Posterior cingulate gyrus (tissue), 11 donors: Measurements from ENCODE around the gene COQ7.

Source experiments
- DNase-seq, 10 donors: peaks; one replicate each; pipeline versions ENCODE4 v3.0.0 to v3.0.0-alpha.2; 2020 to 2021; ENCODE audit warnings: mixed read lengths in 3 of 10
- intact Hi-C: fragments of 100-400 bp; cut with DNase I; formaldehyde crosslinking; loops from one replicate; pipeline ENCODE4 v1.15.1; 2023

COQ7 gene

GRCh38 chr16:19085679-19086200, 18.3 kb downstream of the COQ7 start:
- intact Hi-C loops: loop anchor here (1.0 to 5.0 kb wide), 4 partner anchors 82 to 417 kb away; partner anchors contain the start of genes SYT17 and TMC7
- no peak for DNase-seq

- intact Hi-C loops: loop anchor here (1.0 to 5.0 kb wide), 4 partner anchors 81 to 416 kb away; partner anchors contain the start of genes SYT17 and TMC7
- DNase-seq: peak; percentile 58 to 97 (median 82)
Measured at GRCh38 chr16:19086322-19087199, 19.1 kb downstream of the COQ7 start.

- no peak for DNase-seq
- intact Hi-C loops: loop anchor here (5.0 kb wide), 2 partner anchors 79 to 106 kb away; partner anchors contain the start of genes SYT17 and TMC7
Measured at GRCh38 chr16:19088341-19088916, 21.0 kb downstream of the COQ7 start.

- no peak for DNase-seq
- intact Hi-C loops: loop anchor here (5.0 kb wide), 2 partner anchors 78 to 107 kb away; partner anchors contain the start of genes SYT17 and TMC7
Measured at GRCh38 chr16:19089410-19089955, 22.1 kb downstream of the COQ7 start.

GRCh38 chr16:19090916-19091315, 23.5 kb downstream of the COQ7 start:
- intact Hi-C loops: no loop called here
- DNase-seq: no peak

DNA sequence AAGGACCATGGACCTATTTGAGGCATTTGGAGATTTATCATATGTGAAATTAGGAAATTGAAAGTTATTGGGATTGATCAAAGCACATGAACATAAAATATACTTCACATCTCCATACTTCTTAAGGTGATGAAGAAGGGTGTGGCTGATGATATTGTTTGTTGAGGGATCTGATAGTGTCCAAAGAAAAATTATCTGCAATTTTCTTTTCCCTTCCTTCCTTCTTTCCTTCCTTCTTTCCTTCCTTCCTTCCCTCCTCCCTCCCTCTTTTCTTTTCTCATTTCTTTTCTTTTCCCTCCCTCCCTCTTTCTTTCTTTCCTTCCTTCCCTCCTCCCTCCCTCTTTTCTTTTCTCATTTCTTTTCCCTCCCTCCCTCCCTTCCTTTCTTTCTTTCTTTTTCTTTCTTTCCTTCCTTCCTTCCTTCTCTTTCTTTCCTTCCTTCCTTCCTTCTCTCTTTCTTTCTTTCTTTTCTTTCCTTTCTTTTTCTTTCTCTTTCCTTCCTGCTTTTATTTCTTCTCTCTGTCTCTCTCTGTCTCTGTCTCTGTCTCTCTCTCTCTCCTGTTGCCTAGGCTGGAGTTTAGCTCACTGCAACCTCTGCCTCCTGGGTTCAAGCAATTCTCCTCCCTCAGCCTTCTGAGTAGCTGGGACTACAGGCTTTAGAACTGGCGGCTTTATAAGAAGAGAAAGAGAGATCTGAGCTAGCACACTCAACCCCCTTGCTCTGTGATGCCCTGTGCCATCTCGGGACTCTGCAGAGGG, 25.4 kb downstream of the COQ7 start:
- no peak for DNase-seq
- intact Hi-C loops: no loop called here

DNA sequence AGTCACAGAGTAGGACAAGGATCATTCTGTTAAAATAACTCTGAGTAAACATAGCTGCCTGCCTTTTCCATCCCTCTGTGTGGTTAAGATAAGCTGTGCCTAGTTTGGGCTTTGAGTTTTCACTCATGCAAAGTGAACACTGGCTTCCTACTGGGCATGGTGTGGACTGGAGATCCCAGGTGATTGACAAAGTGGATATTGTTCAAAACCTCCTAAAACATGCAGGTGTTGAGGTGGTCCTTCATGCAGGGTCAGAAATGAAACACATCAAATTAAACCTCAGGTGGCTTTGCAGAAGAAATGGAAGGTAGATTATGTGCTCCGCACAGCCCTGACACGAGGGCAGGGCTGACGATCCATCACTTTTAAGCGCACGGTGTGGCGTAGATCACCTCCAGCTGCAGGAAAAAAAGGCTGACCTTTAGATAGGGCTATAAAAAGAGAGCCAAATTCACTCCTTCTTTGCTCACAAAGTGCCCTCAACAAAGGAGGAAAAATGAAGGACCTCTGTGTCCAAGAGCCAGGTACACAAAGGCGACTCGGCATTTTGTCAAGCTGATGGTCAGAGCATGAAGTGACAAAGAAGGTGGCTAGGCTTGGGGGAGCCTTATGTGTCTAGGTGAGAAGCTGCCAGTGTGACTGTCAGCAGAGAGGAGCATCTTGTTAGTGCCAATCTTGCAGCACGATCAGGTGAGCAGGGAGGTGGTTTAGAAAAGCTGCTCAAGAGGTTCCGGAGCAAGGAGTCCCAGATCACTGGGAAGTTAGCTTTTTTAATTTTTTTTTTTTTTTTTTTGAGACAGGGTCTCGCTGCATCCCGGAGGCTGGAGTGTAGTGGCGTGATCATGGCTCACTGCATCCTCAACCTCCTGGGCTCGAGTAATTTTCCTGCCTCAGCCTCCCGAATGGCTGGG, 26.5 kb downstream of the COQ7 start:
- intact Hi-C loops: no loop called here
- no peak for DNase-seq

DNA sequence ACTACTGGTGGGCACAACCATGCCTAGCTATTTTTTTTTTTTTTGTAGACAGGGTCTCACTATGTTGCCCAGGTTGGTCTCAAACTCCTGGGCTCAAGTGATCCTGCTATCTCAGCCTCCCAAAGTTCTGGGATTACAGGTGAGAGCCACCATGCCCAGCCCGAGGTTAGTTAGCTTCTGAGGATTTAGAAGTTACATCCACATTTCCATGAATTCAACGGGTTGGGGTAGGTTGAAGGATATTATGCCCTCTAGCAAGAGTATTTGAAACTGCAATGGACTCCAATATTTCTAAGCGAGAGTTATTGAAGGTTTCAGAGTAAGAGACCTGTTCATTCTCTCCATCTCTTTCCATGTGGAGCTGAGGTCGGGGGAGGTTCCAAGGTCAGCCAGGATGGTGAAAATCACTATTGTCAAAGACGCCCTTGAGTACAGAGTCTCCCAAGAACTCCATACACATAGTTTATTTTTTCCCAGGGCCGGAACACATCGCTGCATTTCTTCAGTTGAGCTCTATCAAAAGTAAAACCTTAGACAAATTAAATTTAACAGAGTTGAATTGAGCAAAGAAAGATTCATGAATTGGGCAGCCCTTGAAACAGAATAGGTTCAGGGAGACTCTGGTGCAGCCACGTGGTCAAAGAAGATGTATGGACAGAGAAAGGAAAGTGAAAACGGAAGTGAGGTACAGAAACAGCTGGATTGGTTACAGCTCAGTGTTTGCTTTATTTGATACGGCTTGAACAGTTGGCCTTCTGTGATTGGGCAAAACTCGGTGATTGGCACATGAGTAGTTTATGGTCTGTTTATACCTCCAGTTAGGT, 27.3 kb downstream of the COQ7 start:
- DNase-seq: no peak
- intact Hi-C loops: no loop called here

DNA sequence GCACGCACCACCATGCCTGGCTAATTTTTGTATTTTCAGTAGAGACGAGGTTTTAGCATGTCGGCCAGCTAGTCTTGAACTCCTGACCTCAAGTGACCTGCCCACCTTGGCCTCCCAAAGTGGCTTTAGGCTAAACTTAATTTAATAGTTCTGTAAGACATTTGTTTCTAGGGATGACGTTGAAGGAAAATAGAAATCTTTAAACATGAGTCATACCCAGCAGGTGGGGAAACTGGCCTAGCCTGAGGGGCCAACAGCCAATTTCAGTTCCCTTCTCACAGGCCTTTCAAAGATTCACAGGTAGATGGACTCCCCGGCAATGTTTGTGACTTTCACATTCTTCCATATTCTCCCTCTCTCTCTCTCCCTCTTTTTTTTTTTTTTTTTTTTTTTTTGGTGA, 28.2 kb downstream of the COQ7 start:
- intact Hi-C loops: no loop called here

DNA sequence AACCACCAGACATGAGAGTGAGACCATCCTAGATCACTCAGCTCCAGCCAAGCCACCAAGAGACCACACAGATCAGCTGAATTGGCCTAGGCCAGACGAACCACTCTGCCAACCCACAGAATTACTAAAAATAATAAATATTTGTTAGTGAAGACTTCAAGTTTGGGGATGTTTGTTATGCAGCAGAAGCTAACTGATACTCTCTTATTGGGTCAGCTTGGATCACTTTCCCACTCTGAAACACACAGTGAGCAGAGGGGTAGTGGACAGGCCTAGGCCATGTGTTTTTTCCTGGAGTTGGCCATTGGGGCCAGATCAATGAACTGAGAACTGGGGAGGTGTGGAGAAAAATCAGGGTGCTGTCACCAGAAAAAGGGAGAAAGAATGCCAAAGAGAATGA, 30.8 kb downstream of the COQ7 start:
- intact Hi-C loops: no loop called here
- DNase-seq: no peak

More for the DNA sequence above, 28.2 kb downstream of the COQ7 start:
- no peak for DNase-seq

DNA sequence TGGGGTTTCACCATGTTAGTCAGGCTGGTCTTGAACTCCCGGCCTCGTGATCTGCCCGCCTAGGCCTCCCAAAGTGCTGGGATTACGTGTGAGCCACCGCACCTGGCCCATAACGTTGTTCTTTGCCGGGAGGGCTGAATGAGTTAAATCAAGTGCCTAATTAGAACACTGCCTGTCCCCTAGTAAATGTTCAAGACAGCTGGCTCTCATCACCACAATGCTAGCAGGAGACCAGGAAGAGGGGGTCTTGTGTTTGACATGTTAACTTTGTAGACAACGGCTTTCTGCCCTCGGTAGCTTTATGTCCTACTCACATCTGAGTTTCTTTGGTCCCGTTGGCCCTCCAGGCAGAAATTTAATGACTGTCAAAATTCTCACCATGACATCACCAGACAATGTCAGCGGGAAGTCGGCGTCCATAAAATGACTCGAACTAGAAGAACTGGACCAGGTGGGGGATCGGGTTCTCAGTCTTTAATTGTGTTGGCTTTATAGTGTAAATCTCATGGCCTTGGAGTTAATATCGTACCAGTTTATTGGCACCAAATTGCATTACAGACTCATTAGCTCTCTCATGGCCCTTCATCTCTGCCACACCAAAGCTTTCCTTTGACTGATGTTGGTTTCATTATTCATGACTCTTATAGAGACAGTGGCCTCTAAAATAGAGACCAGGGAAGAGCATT, 34.9 kb downstream of the COQ7 start:
- no peak for DNase-seq
- intact Hi-C loops: no loop called here

GRCh38 chr16:19104607-19105006, 37.2 kb downstream of the COQ7 start:
- intact Hi-C loops: no loop called here

GRCh38 chr16:19105131-19105530, 37.7 kb downstream of the COQ7 start:
- no peak for DNase-seq
- intact Hi-C loops: no loop called here

More at GRCh38 chr16:19104607-19105006, 37.2 kb downstream of the COQ7 start:
- DNase-seq: no peak

GRCh38 chr16:19105891-19106624, 38.6 kb downstream of the COQ7 start:
- peak in 4 of 10 donors; percentile 12 to 86 (median 52) for DNase-seq

DNA sequence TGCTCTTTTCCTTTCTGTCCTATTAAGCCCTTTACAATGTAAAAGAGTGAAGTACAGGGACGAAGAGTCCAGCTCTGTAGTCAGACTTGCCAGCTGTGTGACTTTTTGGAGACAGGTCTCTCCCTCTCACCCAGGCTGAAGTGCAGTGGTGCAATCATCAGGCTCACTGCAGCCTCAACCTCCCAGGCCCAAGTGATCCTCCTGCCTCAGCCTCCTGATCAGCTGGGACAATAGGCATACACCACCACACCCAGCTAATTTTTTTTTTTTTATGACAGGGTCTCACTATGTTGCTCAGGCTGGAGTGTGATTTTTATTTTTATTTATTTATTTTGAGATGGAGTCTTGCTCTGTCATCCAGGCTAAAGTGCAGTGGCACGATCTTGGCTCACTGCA, 39.2 kb downstream of the COQ7 start:
- intact Hi-C loops: no loop called here
- DNase-seq: no peak

More at GRCh38 chr16:19105891-19106624, 38.6 kb downstream of the COQ7 start:
- intact Hi-C loops: no loop called here

DNA sequence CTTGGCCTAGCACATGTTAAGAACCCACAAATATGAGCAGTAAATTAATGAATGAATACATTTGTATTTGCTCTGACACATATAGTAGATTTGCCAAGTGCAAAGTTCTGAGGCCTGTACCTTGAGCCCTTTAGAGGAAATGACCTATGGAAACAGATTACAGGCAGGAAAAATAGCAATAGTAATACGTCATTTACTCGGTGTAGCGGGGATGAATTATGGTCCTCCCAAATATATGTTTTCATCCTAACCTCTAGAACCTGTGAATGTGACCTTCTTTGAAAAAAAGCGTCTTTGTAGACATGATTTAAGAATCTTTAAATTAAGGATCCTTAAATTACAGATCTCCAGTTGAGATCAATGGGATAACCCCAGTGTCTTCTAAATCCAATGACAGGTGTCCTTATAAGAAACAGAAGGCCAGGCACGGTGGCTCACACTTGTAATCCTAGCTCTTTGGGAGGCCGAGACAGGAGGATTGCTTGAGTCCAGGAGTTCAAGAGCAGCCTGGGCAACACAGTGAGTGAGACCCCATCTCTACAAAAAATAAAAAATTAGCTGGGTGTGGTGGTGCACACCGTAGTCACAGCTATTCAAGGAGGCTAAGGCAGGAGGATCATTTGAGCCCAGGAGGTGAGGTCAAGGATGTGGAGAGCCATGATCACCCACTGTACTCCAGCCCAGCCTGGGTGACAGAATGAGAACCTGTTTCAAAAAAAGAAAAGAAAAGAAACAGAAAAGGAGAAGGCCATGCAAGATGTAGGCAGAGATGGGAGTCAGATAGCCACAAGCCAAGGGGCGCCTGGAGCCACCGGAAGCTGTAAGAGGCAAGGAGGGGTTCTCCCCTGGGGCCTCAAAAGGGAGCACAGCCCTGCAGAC, 41.2 kb downstream of the COQ7 start:
- intact Hi-C loops: no loop called here
- DNase-seq: no peak
